GM12878 (cell line): ENCODE data around the gene SPACDR. TPM values are rescaled to one million over a fixed set of nuclear protein-coding genes. Genes with fewer than 3 reads are reported as not detected.

Experiments used
- ATAC-seq: fragments of 200-7000 bp; cut with Tn5 transposase; 3 replicates; pipeline ENCODE4 v1.9.1; 2020; ENCODE audit warnings: mild to moderate bottlenecking, moderate library complexity
- BruUV-seq: library from RNA; stranded (reverse); fragments of 400-500 nt; replicated peaks from 2 replicates; lab custom pipeline; 2021; lab: Mats Ljungman, UMichigan
- CTCF ChIA-PET: fragments of 300-600 bp; sonication (Branson Sonifier 250); formaldehyde crosslinking; extraction: SDS; loops from one replicate; lab custom pipeline; 2021; ENCODE audit warnings: inconsistent platforms; lab: Yijun Ruan, JAX
- POLR2A ChIA-PET: fragments of 350-600 bp; formaldehyde crosslinking; extraction: SDS; loops from one replicate; lab custom pipeline; 2021; ENCODE audit warnings: inconsistent platforms; lab: Charles Lee
- RAD21 ChIA-PET: fragments of 300-600 bp; sonication (Branson Sonifier 250); formaldehyde crosslinking; loops from one replicate; lab custom pipeline; 2023; ENCODE audit warnings: antibody characterized with exemption; ENCODE audit not compliant: unreplicated experiment; lab: Charles Lee
- SMC1A ChIA-PET: fragments of 300-600 bp; sonication (Branson Sonifier 250); formaldehyde crosslinking; loops from one replicate; lab custom pipeline; 2023; ENCODE audit not compliant: unreplicated experiment, uncharacterized antibody; lab: Charles Lee
- DNase-seq: peaks from one replicate; pipeline ENCODE4 v3.0.0-alpha.2; 2011; ENCODE audit warnings: low read depth, low spot score
- FAIRE-seq: peaks from 3 replicates; lab custom pipeline; 2011; peaks lifted over from hg19 to GRCh38; lab: Jason Lieb, UNC
- H2AFZ ChIP-seq: 2 replicates; pipeline ENCODE4 v1.6.0; 2011; ENCODE audit warnings: low read depth, low read length, control low read depth; ENCODE audit not compliant: control insufficient read depth
- H3K27ac ChIP-seq: 2 replicates; pipeline ENCODE4 v1.5.1; 2011; ENCODE audit warnings: control low read depth; ENCODE audit not compliant: control insufficient read depth, insufficient read depth
- H3K27me3 ChIP-seq, 2 experiments: replicated peaks in 1 of 2; 2 replicates each; pipeline versions ENCODE4 v1.6.0 to v1.6.1; 2011; ENCODE audit warnings: low read length in 1 of 2; ENCODE audit not compliant: control insufficient read depth in 2 of 2, insufficient read depth in 2 of 2
- H3K36me3 ChIP-seq, 2 experiments: 2 replicates each; pipeline ENCODE4 v1.5.1; 2011; ENCODE audit warnings: low read length in 1 of 2; ENCODE audit not compliant: control insufficient read depth in 2 of 2, insufficient read depth in 2 of 2
- H3K4me1 ChIP-seq: 2 replicates; pipeline ENCODE4 v1.6.1; 2011; ENCODE audit warnings: mild to moderate bottlenecking, low read length, moderate library complexity, mixed read lengths; ENCODE audit not compliant: control insufficient read depth, insufficient read depth
- H3K4me2 ChIP-seq: 2 replicates; pipeline ENCODE4 v1.6.0; 2011; ENCODE audit warnings: control low read depth; ENCODE audit not compliant: control insufficient read depth, insufficient read depth
- H3K4me3 ChIP-seq: fragments of 200-600 bp; sonication (generic); 2 replicates; pipeline ENCODE4 v1.5.1; 2016
- H3K79me2 ChIP-seq: 2 replicates; pipeline ENCODE4 v1.6.0; 2011; ENCODE audit warnings: low read length; ENCODE audit not compliant: control insufficient read depth, insufficient read depth
- H3K9ac ChIP-seq: 2 replicates; pipeline ENCODE4 v1.8.0; 2011; ENCODE audit warnings: low read length, control low read depth, mixed read lengths; ENCODE audit not compliant: control insufficient read depth, insufficient read depth
- H3K9me3 ChIP-seq: replicated peaks from 3 replicates; pipeline ENCODE4 v1.5.1; 2011; ENCODE audit warnings: mild to moderate bottlenecking, low read length; ENCODE audit not compliant: control insufficient read depth, insufficient read depth
- H4K20me1 ChIP-seq: 2 replicates; pipeline ENCODE4 v1.6.0; 2011; ENCODE audit not compliant: control insufficient read depth, insufficient read depth
- ATF2 ChIP-seq: IDR thresholded peaks from 2 replicates; pipeline ENCODE4 v1.6.1; 2012; ENCODE audit warnings: low read length, inconsistent platforms
- ATF7 ChIP-seq: fragments of 450-650 bp; IDR thresholded peaks from 2 replicates; pipeline ENCODE4 v1.6.1; 2016; ENCODE audit warnings: low read depth, mild to moderate bottlenecking
- CREM ChIP-seq: IDR thresholded peaks from 2 replicates; pipeline ENCODE4 v1.6.1; 2014; ENCODE audit warnings: antibody characterized with exemption, low read depth
- FOXM1 ChIP-seq: IDR thresholded peaks from 2 replicates; pipeline ENCODE4 v1.6.1; 2012; ENCODE audit warnings: low read depth, mild to moderate bottlenecking, inconsistent platforms, low read length, moderate library complexity
- KDM1A ChIP-seq: fragments of 200-600 bp; sonication (generic); IDR thresholded peaks from 2 replicates; pipeline ENCODE4 v1.6.1; 2016; ENCODE audit warnings: borderline replicate concordance
- LARP7 ChIP-seq: fragments of 450-650 bp; IDR thresholded peaks from 2 replicates; pipeline ENCODE4 v1.6.1; 2017; ENCODE audit warnings: mild to moderate bottlenecking
- MAX ChIP-seq: IDR thresholded peaks from 2 replicates; pipeline ENCODE4 v1.6.1; 2012; ENCODE audit warnings: low read depth, low read length, improper control_type of control experiment
- RAD51 ChIP-seq: fragments of 450-650 bp; IDR thresholded peaks from 2 replicates; pipeline ENCODE4 v1.6.1; 2016; ENCODE audit warnings: moderate library complexity, mild to moderate bottlenecking, inconsistent platforms
- RCOR1 ChIP-seq: conservative IDR thresholded peaks from 2 replicates; pipeline ENCODE4 v1.6.1; 2012; ENCODE audit warnings: low read depth, low read length, improper control_type of control experiment
- SREBF2 ChIP-seq: IDR thresholded peaks from 2 replicates; pipeline ENCODE4 v1.6.1; 2012; ENCODE audit warnings: mild to moderate bottlenecking, low read length
- WGBS: methylation state at CpG from one replicate; pipeline ENCODE4 v1.1.6; 2016; ENCODE audit warnings: low lambda C conversion rate; ENCODE audit not compliant: insufficient replicate concordance, insufficient coverage; ENCODE audit errors: missing lambda C conversion rate; 5-methylcytosine and 5-hydroxymethylcytosine counted together
- in situ Hi-C: fragments of 300-500 bp; cut with MboI; formaldehyde crosslinking; loops from 9 replicates; pipeline ENCODE4 v1.14.3; 2018; ENCODE audit warnings: mixed read lengths
- intact Hi-C: fragments of 100-400 bp; cut with micrococcal nuclease; formaldehyde crosslinking; loops from one replicate; pipeline ENCODE4 v1.14.2; 2022; ENCODE audit not compliant: unreplicated experiment
- polyA plus RNA-seq, 11 experiments: library from polyadenylated mRNA; depleted of rRNA in 4 of 11; unstranded in 6 of 11; stranded (reverse) in 5 of 11; fragments of >200 nt; fragmentation: Nextera tagmentation in 4 of 11; fragmentation: Illumina TruSeq in 1 of 11; extraction: Ambion mirVana in 4 of 11; extraction: Trizol in 1 of 11; gene quantifications; 1 replicate in 1 of 11; 2 replicates in 10 of 11; pipeline versions ENCODE4 v1.2.1 to v1.2.3, GENCODE V29; 2011 to 2016; ENCODE audit warnings: inconsistent platforms in 2 of 11, missing spikeins in 2 of 11, low read depth in 1 of 11
- total RNA-seq, 4 experiments: library from RNA; depleted of rRNA in 3 of 4; stranded (reverse); fragments of >200 nt in 3 of 4; fragmentation: Illumina TruSeq in 1 of 4; extraction: Trizol in 1 of 4; gene quantifications; 2 replicates each; pipeline versions ENCODE4 v1.2.1 to v1.2.3, GENCODE V29; 2013 to 2021

The SPACDR gene
- total and polyA plus RNA-seq, 10 of the 15 experiments (the other 5 are each of a cell fraction or from before 2014, with no cell fraction given) = 0.18 to 1.5 (median 0.63) TPM

- TF ChIP-seq RAD51 (no peak), CREM (no peak), MAX (no peak), ATF7 (no peak)
Observed at GRCh38 chr7:100457033-100457432, 7.0 kb downstream of the SPACDR start (continued).

- H3K4me1 ChIP-seq = no peaks in the 10 kb centered on the region; the same call in 1 of the 2 replicates
- no peak overlapping the region for H3K9ac ChIP-seq
- ATAC-seq (no peak), FAIRE-seq (no peak), DNase-seq (no peak)
- POLR2A ChIA-PET = interaction anchor here (1.2 kb wide), 1 partner anchor 17 kb away, joined by 5 read pairs; no protein-coding TSS in a partner anchor
- RAD21 ChIA-PET = interaction anchor here (1.4 kb wide), 1 partner anchor 19 kb away, joined by 3 read pairs; no protein-coding TSS in a partner anchor
- SMC1A ChIA-PET = interaction anchor here (0.8 to 0.9 kb wide), 2 partner anchors 22 to 92 kb away, joined by 3 read pairs; no protein-coding TSS in a partner anchor
- no peaks in the 10 kb centered on the region for H3K36me3 ChIP-seq
- intact Hi-C loops = no loop called here
- no peaks in the 10 kb centered on the region for H3K27me3 ChIP-seq
- H2AFZ ChIP-seq = no peak overlapping the region
- 88% methylated on average over 14 of the region's 14 CpGs for WGBS
- H3K27ac ChIP-seq = no peak overlapping the region
- CTCF ChIA-PET = interaction anchor here (2.7 kb wide), 1 partner anchor 13 kb away, joined by 13 read pairs; no protein-coding TSS in a partner anchor
- H3K4me2 ChIP-seq = no peak overlapping the region
- H3K9me3 ChIP-seq = no peaks in the 10 kb centered on the region
- no peaks in the 10 kb centered on the region for H4K20me1 ChIP-seq
- no peaks in the 10 kb centered on the region for H3K79me2 ChIP-seq
- TF ChIP-seq KDM1A (no peak), ATF2 (no peak), FOXM1 (no peak), LARP7 (no peak), SREBF2 (no peak), RCOR1 (no peak)
- in situ Hi-C loops = loop anchor here (25.0 kb wide), 1 partner anchor 231 kb away; the partner anchor contains the start of gene GIGYF1
- no peak overlapping the region for H3K4me3 ChIP-seq
- no TSS peak for BruUV-seq
Observed at GRCh38 chr7:100456562-100456961, 7.5 kb downstream of the SPACDR start.
